Trophoblast cell (in vitro differentiated cells and primary cell): Measurements from ENCODE around the gene SHFL.
A peak's percentile ranks its signal among the peaks of the same experiment; 100 is the strongest.

Source experiments
- DNase-seq, 2 donors: peaks; one replicate each; pipeline ENCODE4 v3.0.0-alpha.2; 2016
- H2AFZ ChIP-seq: 2 replicates; pipeline ENCODE4 v1.6.1; 2013; ENCODE audit warnings: low read length, moderate library complexity, mild to moderate bottlenecking; ENCODE audit not compliant: insufficient read depth, poor library complexity
- H2AK5ac ChIP-seq: 2 replicates; pipeline ENCODE4 v1.6.1; 2013; ENCODE audit warnings: mild to moderate bottlenecking, low read length
- H2BK120ac ChIP-seq: 2 replicates; pipeline ENCODE4 v1.6.1; 2013; ENCODE audit warnings: low read length, mild to moderate bottlenecking, moderate library complexity; ENCODE audit not compliant: insufficient read depth, poor library complexity
- H2BK12ac ChIP-seq: 2 replicates; pipeline ENCODE4 v1.6.1; 2013; ENCODE audit warnings: mild to moderate bottlenecking, low read length, moderate library complexity
- H2BK5ac ChIP-seq: 2 replicates; pipeline ENCODE4 v1.6.1; 2013; ENCODE audit warnings: low read length, low read depth, moderate library complexity, mild to moderate bottlenecking; ENCODE audit not compliant: poor library complexity
- H3K14ac ChIP-seq: 2 replicates; pipeline ENCODE4 v1.6.1; 2013; ENCODE audit warnings: mild to moderate bottlenecking, low read length
- H3K18ac ChIP-seq: 2 replicates; pipeline ENCODE4 v1.6.1; 2013; ENCODE audit warnings: mild to moderate bottlenecking, low read length
- H3K23ac ChIP-seq: 2 replicates; pipeline ENCODE4 v1.6.1; 2013; ENCODE audit warnings: low read length
- H3K27ac ChIP-seq: 2 replicates; pipeline ENCODE4 v1.5.1; 2013; ENCODE audit warnings: low read depth, mild to moderate bottlenecking, inconsistent platforms, low read length, moderate library complexity
- H3K27me3 ChIP-seq: 2 replicates; pipeline ENCODE4 v1.6.1; 2013; ENCODE audit warnings: inconsistent platforms, mild to moderate bottlenecking, low read length, moderate library complexity; ENCODE audit not compliant: insufficient read depth
- H3K36me3 ChIP-seq, 2 experiments: 1 replicate in 1 of 2; 2 replicates in 1 of 2; pipeline ENCODE4 v1.6.1; 2013; ENCODE audit warnings: low read length in 2 of 2, mild to moderate bottlenecking in 2 of 2, moderate library complexity in 1 of 2; ENCODE audit not compliant: insufficient read depth in 2 of 2, control insufficient read depth in 1 of 2
- H3K4ac ChIP-seq: 2 replicates; pipeline ENCODE4 v1.6.1; 2013; ENCODE audit warnings: low read depth, mild to moderate bottlenecking, low read length, moderate library complexity
- H3K4me1 ChIP-seq, 2 experiments: 1 replicate in 1 of 2; 2 replicates in 1 of 2; pipeline ENCODE4 v1.6.1; 2013; ENCODE audit warnings: low read length in 2 of 2, mild to moderate bottlenecking in 2 of 2, moderate library complexity in 1 of 2; ENCODE audit not compliant: insufficient read depth in 2 of 2, control insufficient read depth in 1 of 2
- H3K4me2 ChIP-seq: 2 replicates; pipeline ENCODE4 v1.6.1; 2013; ENCODE audit warnings: inconsistent platforms, mild to moderate bottlenecking, low read length, moderate library complexity
- H3K4me3 ChIP-seq: 2 replicates; pipeline ENCODE4 v1.5.1; 2013; ENCODE audit warnings: mild to moderate bottlenecking, low read depth, low read length, inconsistent platforms
- H3K79me1 ChIP-seq: one replicate; pipeline ENCODE4 v1.6.1; 2013; ENCODE audit warnings: low read length
- H3K79me2 ChIP-seq: 2 replicates; pipeline ENCODE4 v1.6.1; 2013; ENCODE audit warnings: low read length, mild to moderate bottlenecking; ENCODE audit not compliant: control insufficient read depth, insufficient read depth, poor library complexity
- H3K9ac ChIP-seq: 2 replicates; pipeline ENCODE4 v1.6.1; 2013; ENCODE audit warnings: mild to moderate bottlenecking, low read length
- H3K9me3 ChIP-seq: 2 replicates; pipeline ENCODE4 v1.6.1; 2013; ENCODE audit warnings: low read depth, mild to moderate bottlenecking, control low read depth, inconsistent platforms, low read length; ENCODE audit not compliant: insufficient read depth
- H4K12ac ChIP-seq: 2 replicates; pipeline ENCODE4 v1.6.1; 2013; ENCODE audit warnings: low read depth, mild to moderate bottlenecking, low read length, moderate library complexity
- H4K8ac ChIP-seq: 2 replicates; pipeline ENCODE4 v1.6.1; 2013; ENCODE audit warnings: low read depth, mild to moderate bottlenecking, low read length, moderate library complexity
- H4K91ac ChIP-seq: one replicate; pipeline ENCODE4 v1.6.1; 2013; ENCODE audit warnings: low read depth, mild to moderate bottlenecking, low read length, moderate library complexity
- WGBS: extraction: QIAGEN DNeasy Blood & Tissue Kit; methylation state at CpG from one replicate; pipeline ENCODE4 v1.1.7; 2013; ENCODE audit warnings: missing lambda C conversion rate; ENCODE audit not compliant: insufficient read length, insufficient coverage; ENCODE audit errors: extremely low coverage; 5-methylcytosine and 5-hydroxymethylcytosine counted together

The SHFL gene

DNA sequence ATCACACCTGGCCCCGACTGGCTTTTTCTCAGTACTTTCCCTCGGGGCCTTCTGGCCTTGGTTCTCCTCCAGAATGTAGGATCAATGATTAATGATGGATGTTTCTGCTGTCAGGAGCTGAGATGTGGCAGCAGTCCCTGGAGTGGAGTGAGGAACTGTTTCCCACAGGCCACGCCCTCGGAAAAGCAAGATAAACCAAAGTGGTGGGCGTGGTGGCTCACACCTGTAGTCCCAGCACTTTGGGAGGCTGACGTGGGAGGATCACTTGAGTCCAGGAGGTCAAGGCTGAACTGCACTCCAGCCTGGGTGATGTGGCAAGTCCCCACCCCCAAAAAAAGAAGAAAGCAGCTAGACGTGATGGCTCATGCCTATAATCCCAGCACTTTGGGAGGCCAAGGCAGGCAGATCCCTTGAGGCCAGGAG, 7.1 kb upstream of the SHFL start:
- no peak overlapping the region for H2BK120ac ChIP-seq
- H3K27me3 ChIP-seq: no peaks in the 10 kb centered on the region
- H3K4me3 ChIP-seq: no peak overlapping the region
- no peak overlapping the region for H2BK12ac ChIP-seq
- no peak overlapping the region for H4K91ac ChIP-seq
- H2BK5ac ChIP-seq: no peak overlapping the region
- H2AFZ ChIP-seq: no peak overlapping the region
- peaks cover 3% of the 10 kb centered on the region for H3K9me3 ChIP-seq
- no peaks in the 10 kb centered on the region for H3K79me1 ChIP-seq
- no peak overlapping the region for H3K9ac ChIP-seq
- no peak overlapping the region for H2AK5ac ChIP-seq
- no peak overlapping the region for H3K23ac ChIP-seq
- H3K14ac ChIP-seq: no peak overlapping the region
- H3K79me2 ChIP-seq: no peaks in the 10 kb centered on the region
- no peak overlapping the region for H3K4me2 ChIP-seq
- no CpG with 5 or more reads among the region's 7 CpGs for WGBS
- H4K8ac ChIP-seq: no peak overlapping the region
- DNase-seq: no peak
- no peak overlapping the region for H3K27ac ChIP-seq
- no peaks in the 10 kb centered on the region for H3K4me1 ChIP-seq
- no peak overlapping the region for H4K12ac ChIP-seq
- no peaks in the 10 kb centered on the region for H3K36me3 ChIP-seq
- H3K4ac ChIP-seq: no peak overlapping the region
- H3K18ac ChIP-seq: no peak overlapping the region

GRCh38 chr19:10083911-10084310, 2.2 kb upstream of the SHFL start:
- Histone ChIP-seq H2BK12ac (no peak overlapping the region), H4K91ac (no peak overlapping the region)

GRCh38 chr19:10084803-10085202, 1.3 kb upstream of the SHFL start:
- DNase-seq: no peak
- no peak overlapping the region for H3K9ac ChIP-seq
- H2AFZ ChIP-seq: no peak overlapping the region
- WGBS: no CpG with 5 or more reads among the region's 3 CpGs
- no peak overlapping the region for H3K14ac ChIP-seq
- H2BK120ac ChIP-seq: no peak overlapping the region
- H2BK12ac ChIP-seq: no peak overlapping the region
- no peak overlapping the region for H4K12ac ChIP-seq
- no peak overlapping the region for H2AK5ac ChIP-seq
- H3K4ac ChIP-seq: no peak overlapping the region
- no peak overlapping the region for H4K8ac ChIP-seq
- no peaks in the 10 kb centered on the region for H3K79me2 ChIP-seq
- no peaks in the 10 kb centered on the region for H3K79me1 ChIP-seq
- no peak overlapping the region for H3K27ac ChIP-seq
- no peak overlapping the region for H3K23ac ChIP-seq
- no peak overlapping the region for H3K4me2 ChIP-seq
- H3K18ac ChIP-seq: no peak overlapping the region
- no peak overlapping the region for H2BK5ac ChIP-seq
- H3K27me3 ChIP-seq: peaks cover 19% of the 10 kb centered on the region
- no peak overlapping the region for H4K91ac ChIP-seq
- H3K36me3 ChIP-seq: no peaks in the 10 kb centered on the region
- H3K4me1 ChIP-seq: peaks cover 3 to 4% of the 10 kb centered on the region in 2 experiments
- H3K9me3 ChIP-seq: peaks cover 5% of the 10 kb centered on the region
- H3K4me3 ChIP-seq: no peak overlapping the region

More at GRCh38 chr19:10083911-10084310, 2.2 kb upstream of the SHFL start:
- peaks cover 19% of the 10 kb centered on the region for H3K27me3 ChIP-seq
- H3K18ac ChIP-seq: no peak overlapping the region
- DNase-seq: no peak
- no peak overlapping the region for H3K4ac ChIP-seq
- H3K23ac ChIP-seq: no peak overlapping the region
- no peaks in the 10 kb centered on the region for H3K79me1 ChIP-seq
- no peak overlapping the region for H3K4me2 ChIP-seq
- no peak overlapping the region for H3K14ac ChIP-seq
- H3K36me3 ChIP-seq: no peaks in the 10 kb centered on the region
- no peak overlapping the region for H2BK120ac ChIP-seq
- no peak overlapping the region for H2AK5ac ChIP-seq
- H3K9ac ChIP-seq: no peak overlapping the region
- no peak overlapping the region for H4K12ac ChIP-seq
- no CpG with 5 or more reads among the region's 9 CpGs for WGBS
- H2AFZ ChIP-seq: no peak overlapping the region
- H3K79me2 ChIP-seq: no peaks in the 10 kb centered on the region
- H3K4me1 ChIP-seq: peaks cover 3 to 4% of the 10 kb centered on the region in 2 experiments
- H3K27ac ChIP-seq: no peak overlapping the region
- H3K4me3 ChIP-seq: no peak overlapping the region
- peaks cover 3% of the 10 kb centered on the region for H3K9me3 ChIP-seq
- H4K8ac ChIP-seq: no peak overlapping the region
- H2BK5ac ChIP-seq: no peak overlapping the region

- peaks cover 3 to 4% of the 10 kb centered on the region in 2 experiments for H3K4me1 ChIP-seq
- H2AK5ac ChIP-seq: no peak overlapping the region
- H3K79me1 ChIP-seq: no peaks in the 10 kb centered on the region
- H3K18ac ChIP-seq: no peak overlapping the region
- no peak overlapping the region for H3K23ac ChIP-seq
- no peak for DNase-seq
- H3K9ac ChIP-seq: no peak overlapping the region
- H3K27me3 ChIP-seq: peaks cover 19% of the 10 kb centered on the region
- H4K12ac ChIP-seq: no peak overlapping the region
- no peak overlapping the region for H3K14ac ChIP-seq
- H3K27ac ChIP-seq: no peak overlapping the region
- no peak overlapping the region for H2BK12ac ChIP-seq
- no peak overlapping the region for H3K4ac ChIP-seq
- H2BK120ac ChIP-seq: no peak overlapping the region
- peak overlapping the region; percentile 81 for H3K4me2 ChIP-seq
- H3K36me3 ChIP-seq: no peaks in the 10 kb centered on the region
- peak overlapping the region; percentile 57 for H4K8ac ChIP-seq
- H2AFZ ChIP-seq: no peak overlapping the region
- H3K4me3 ChIP-seq: peak overlapping the region; percentile 19
- H2BK5ac ChIP-seq: no peak overlapping the region
- no peaks in the 10 kb centered on the region for H3K79me2 ChIP-seq
- H3K9me3 ChIP-seq: peaks cover 5% of the 10 kb centered on the region
- WGBS: no CpG with 5 or more reads among the region's 43 CpGs
- H4K91ac ChIP-seq: no peak overlapping the region
Observed at GRCh38 chr19:10086591-10087192, 575 bp downstream of the SHFL start.
